Ovary (tissue), 9 donors: Measurements from ENCODE around the gene BANP. TPM values are rescaled to one million over a fixed set of nuclear protein-coding genes. Genes with fewer than 3 reads are reported as not detected.

ENCODE experiments used
- DNase-seq, 5 donors: peaks; one replicate each; pipeline ENCODE4 v3.0.0-alpha.2; 2019 to 2020
- H3K27ac ChIP-seq, 2 donors: fragments of 200-600 bp; one replicate each; pipeline versions ENCODE4 v1.5.1 to v1.8.0; 2019 to 2022
- H3K27me3 ChIP-seq: fragments of 200-600 bp; one replicate; pipeline ENCODE4 v1.8.0; 2022
- H3K36me3 ChIP-seq: fragments of 200-600 bp; sonication (generic); one replicate; pipeline ENCODE4 v1.5.1; 2019
- H3K4me1 ChIP-seq: one replicate; pipeline ENCODE4 v1.8.1; 2013; ENCODE audit warnings: mild to moderate bottlenecking, moderate library complexity; ENCODE audit not compliant: insufficient read depth
- H3K4me3 ChIP-seq: fragments of 200-600 bp; sonication (generic); one replicate; pipeline ENCODE4 v1.5.1; 2017
- H3K9me3 ChIP-seq, 2 donors: fragments of 200-600 bp in 1 of 2; sonication (generic) in 1 of 2; one replicate each; pipeline versions ENCODE4 v1.5.1 to v1.8.1; 2013 to 2019; ENCODE audit warnings: mild to moderate bottlenecking in 1 of 2, moderate library complexity in 1 of 2
- EP300 ChIP-seq: sonication (generic); formaldehyde crosslinking; IDR thresholded peaks from one replicate; pipeline ENCODE4 v1.6.1; 2017; ENCODE audit warnings: antibody characterized with exemption
- POLR2A ChIP-seq: fragments of 450-650 bp; IDR thresholded peaks from one replicate; pipeline ENCODE4 v1.6.1; 2017; ENCODE audit warnings: antibody characterized with exemption, mild to moderate bottlenecking, moderate library complexity
- WGBS, 3 donors: extraction: QIAGEN DNeasy Blood & Tissue Kit in 1 of 3; methylation state at CpG; one replicate each; pipeline versions ENCODE4 v1.1.5 to v1.1.7; 2013 to 2017; 5-methylcytosine and 5-hydroxymethylcytosine counted together
- intact Hi-C, 4 donors: fragments of 100-400 bp; cut with DNase I; formaldehyde crosslinking; loops; one replicate each; pipeline versions ENCODE4 v1.11.0 to v1.15.1; 2022 to 2023
- polyA plus RNA-seq, 2 donors: library from polyadenylated mRNA; stranded (reverse); fragments of 200-250 nt in 1 of 2; fragments of 350-450 nt in 1 of 2; fragmentation: Illumina TruSeq in 1 of 2; extraction: RNeasy Lipid Tissue Mini Kit (QIAGEN cat#74804) in 1 of 2; gene quantifications; one replicate each; pipeline ENCODE4 v1.2.3, GENCODE V29; 2013 to 2014
- total RNA-seq, 7 donors: library from RNA; depleted of rRNA in 2 of 7; stranded (reverse); fragments of >200 nt in 2 of 7; fragmentation: NEBNext Ultra II Directional in 3 of 7; extraction: Animal tissue kit (Norgen Biotek cat#: 25700) in 3 of 7; gene quantifications; one replicate each; pipeline versions ENCODE4 v1.1.0 to v1.2.4, GENCODE V29; 2016 to 2023
- TF ChIP-seq, protein P1 (sequence below), 3 donors: fragments of 450-650 bp in 2 of 3; fragments of 200-600 bp in 1 of 3; IDR thresholded peaks; one replicate each; pipeline versions ENCODE4 v1.5.1 to v1.8.0; 2016 to 2022; ENCODE audit warnings: antibody characterized with exemption in 3 of 3, mild to moderate bottlenecking in 1 of 3
- donor health status: DM: no; HTN: no; CAD: no; lungs with moderate emphysema.
- donor health status: DM: no; HTN: no; CAD: no.
- donor health status: Bipolar disorder and iron deficiency.
- donor health status: DM: yes; HTN: yes; CAD: no.
- donor health status: DM: no; HTN: no; CAD: no.
- donor health status: DM: yes; HTN: yes; CAD: no.

Gene BANP
- total and polyA plus RNA-seq, 9 donors = 14.8 to 48.6 (median 28.1) TPM

DNA sequence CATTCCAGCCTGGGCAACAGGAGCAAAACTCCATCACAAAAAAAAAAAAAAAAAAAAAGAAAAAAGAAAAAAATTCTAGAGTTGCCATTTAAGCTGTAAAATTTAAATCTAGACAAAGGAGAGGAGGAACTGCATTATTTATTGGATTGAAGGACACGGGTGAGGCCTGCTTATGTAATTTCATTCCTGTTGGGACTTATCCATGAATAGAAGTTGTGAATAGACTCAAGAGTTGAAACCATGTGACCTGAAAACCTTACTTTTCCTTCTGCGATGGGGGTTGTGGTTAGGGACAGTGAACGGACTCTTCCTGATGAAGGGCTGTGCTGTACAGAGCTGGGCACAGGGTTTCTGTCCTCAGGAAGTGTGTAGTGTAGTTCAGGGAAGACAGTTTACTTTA lies 22.5 kb downstream of the BANP start:
- WGBS, 3 donors = 82 to 93% (median 90%) methylated on average over 3 of the region's 3 CpGs
- intact Hi-C loops = no loop called here
- Histone ChIP-seq H3K27ac (no peak overlapping the region), H3K4me1 (peaks cover 2% of the 10 kb centered on the region), H3K36me3 (no peaks in the 10 kb centered on the region), H3K27me3 (no peaks in the 10 kb centered on the region), H3K4me3 (no peak overlapping the region), H3K9me3 (no peaks in the 10 kb centered on the region)
- no peak for DNase-seq
- TF ChIP-seq EP300 (no peak), POLR2A (no peak)
- TF ChIP-seq, protein P1, sequence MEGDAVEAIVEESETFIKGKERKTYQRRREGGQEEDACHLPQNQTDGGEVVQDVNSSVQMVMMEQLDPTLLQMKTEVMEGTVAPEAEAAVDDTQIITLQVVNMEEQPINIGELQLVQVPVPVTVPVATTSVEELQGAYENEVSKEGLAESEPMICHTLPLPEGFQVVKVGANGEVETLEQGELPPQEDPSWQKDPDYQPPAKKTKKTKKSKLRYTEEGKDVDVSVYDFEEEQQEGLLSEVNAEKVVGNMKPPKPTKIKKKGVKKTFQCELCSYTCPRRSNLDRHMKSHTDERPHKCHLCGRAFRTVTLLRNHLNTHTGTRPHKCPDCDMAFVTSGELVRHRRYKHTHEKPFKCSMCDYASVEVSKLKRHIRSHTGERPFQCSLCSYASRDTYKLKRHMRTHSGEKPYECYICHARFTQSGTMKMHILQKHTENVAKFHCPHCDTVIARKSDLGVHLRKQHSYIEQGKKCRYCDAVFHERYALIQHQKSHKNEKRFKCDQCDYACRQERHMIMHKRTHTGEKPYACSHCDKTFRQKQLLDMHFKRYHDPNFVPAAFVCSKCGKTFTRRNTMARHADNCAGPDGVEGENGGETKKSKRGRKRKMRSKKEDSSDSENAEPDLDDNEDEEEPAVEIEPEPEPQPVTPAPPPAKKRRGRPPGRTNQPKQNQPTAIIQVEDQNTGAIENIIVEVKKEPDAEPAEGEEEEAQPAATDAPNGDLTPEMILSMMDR (IDR thresholded peaks at IDR 0.05) = no peak

DNA sequence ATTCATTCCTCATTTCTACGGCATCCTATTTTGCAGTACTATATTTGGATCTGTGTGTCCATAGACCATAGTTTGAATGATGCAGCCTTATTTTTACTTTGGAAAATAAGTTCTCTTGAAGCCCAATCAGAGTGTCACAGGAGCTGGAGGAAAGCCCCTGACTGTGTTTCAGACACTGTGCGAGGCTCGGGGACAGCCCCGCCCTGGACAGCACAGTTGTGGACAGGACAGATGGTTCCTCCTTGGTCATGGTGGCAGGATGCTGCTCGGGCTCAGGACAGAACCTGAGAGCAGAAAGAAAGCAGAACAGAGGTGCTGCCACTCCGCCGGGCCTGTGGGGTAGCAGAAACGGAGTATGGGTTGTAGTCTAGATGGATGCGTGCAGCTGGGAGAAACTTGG lies 22.9 kb downstream of the BANP start:
- no peaks in the 10 kb centered on the region for H3K4me1 ChIP-seq
- intact Hi-C loops = no loop called here
- 89 to 94% (median 92%) methylated on average over 9 of the region's 9 CpGs for WGBS, 3 donors
- H3K4me3 ChIP-seq = no peak overlapping the region
- TF ChIP-seq EP300 = no peak
- TF ChIP-seq, protein P1 (IDR thresholded peaks at IDR 0.05) = no peak
- no peak for TF ChIP-seq POLR2A
- no peak for DNase-seq
- no peaks in the 10 kb centered on the region for H3K9me3 ChIP-seq
- no peaks in the 10 kb centered on the region for H3K36me3 ChIP-seq
- no peaks in the 10 kb centered on the region for H3K27me3 ChIP-seq
- no peak overlapping the region for H3K27ac ChIP-seq

DNA sequence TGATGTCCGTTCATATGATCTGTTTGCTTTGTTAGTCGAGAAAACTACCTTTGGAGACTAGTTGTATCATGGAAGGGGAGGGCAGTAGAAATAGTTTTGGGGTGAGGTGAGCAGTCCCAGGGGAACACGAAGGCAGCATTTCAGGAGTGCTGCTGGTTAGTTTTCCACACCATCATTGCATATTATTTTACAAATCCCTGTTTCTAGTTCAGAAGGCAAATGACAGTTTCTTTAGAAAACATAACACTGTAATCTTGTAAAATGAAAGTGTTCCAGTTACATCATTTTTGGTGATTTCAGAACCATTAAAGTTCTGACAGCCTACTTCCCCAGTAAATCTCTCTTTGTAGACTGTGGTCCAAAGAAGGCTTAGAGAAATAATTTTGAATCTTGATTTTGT lies 25.4 kb downstream of the BANP start:
- H3K27ac ChIP-seq = no peak overlapping the region
- H3K27me3 ChIP-seq = no peaks in the 10 kb centered on the region
- DNase-seq = no peak

DNA sequence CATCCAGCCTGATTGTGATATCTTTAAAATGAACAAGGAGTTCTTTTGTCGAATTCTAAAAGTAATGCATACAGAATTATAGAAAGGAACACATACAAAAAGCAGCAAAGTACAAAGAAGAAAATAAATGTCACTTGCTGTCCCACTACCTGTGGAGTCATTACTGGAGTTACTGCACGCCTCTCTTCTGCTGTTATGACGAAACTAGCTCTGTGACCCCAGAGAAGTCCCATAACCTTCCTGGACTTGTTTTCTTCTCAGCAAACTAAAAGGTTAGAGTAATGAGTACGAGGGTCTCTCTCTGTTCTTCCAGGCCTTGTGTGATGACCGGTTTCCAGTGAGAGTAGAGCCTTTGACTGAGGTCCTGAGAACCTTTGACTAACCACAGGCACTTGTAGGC lies 26.9 kb downstream of the BANP start:
- H3K4me3 ChIP-seq = no peak overlapping the region
- no peak overlapping the region for H3K27ac ChIP-seq
- no peak for TF ChIP-seq EP300
- TF ChIP-seq, protein P1 (IDR thresholded peaks at IDR 0.05) = no peak
- no peak for TF ChIP-seq POLR2A
- WGBS, 3 donors = 84 to 94% (median 94%) methylated on average over 5 of the region's 5 CpGs
- intact Hi-C loops = loop anchor here in 1 of 4 donors (5.0 kb wide), 1 partner anchor 1064 kb away; no protein-coding TSS in a partner anchor
- H3K27me3 ChIP-seq = no peaks in the 10 kb centered on the region
- H3K4me1 ChIP-seq = no peaks in the 10 kb centered on the region
- no peak for DNase-seq
- H3K9me3 ChIP-seq = no peaks in the 10 kb centered on the region
- H3K36me3 ChIP-seq = no peaks in the 10 kb centered on the region

More for the DNA sequence above, 25.4 kb downstream of the BANP start:
- H3K4me1 ChIP-seq = no peaks in the 10 kb centered on the region
- TF ChIP-seq POLR2A (no peak), EP300 (no peak)
- TF ChIP-seq, protein P1 (IDR thresholded peaks at IDR 0.05) = no peak
- H3K9me3 ChIP-seq = no peaks in the 10 kb centered on the region
- no peaks in the 10 kb centered on the region for H3K36me3 ChIP-seq
- 60 to 78% (median 61%) methylated on average over 3 of the region's 3 CpGs for WGBS, 3 donors
- no peak overlapping the region for H3K4me3 ChIP-seq
- intact Hi-C loops = loop anchor here in 1 of 4 donors (5.0 kb wide), 1 partner anchor 1066 kb away; no protein-coding TSS in a partner anchor
